Activated CD4-positive, alpha-beta T cell treated with anti-CD3 and anti-CD28 coated beads, Interleukin-2, amount 50 U/mL, for 48 hours (primary cell): ENCODE results near the gene WDR87.
A peak's percentile ranks its signal among the peaks of the same experiment; 100 is the strongest.
"Not testable (repeated sequence)": the region's sequence is repeated elsewhere in the genome, so short reads cannot be mapped to it uniquely, and the experiment has no call there.

Source experiments
- DNase-seq, 2 experiments: peaks; one replicate each; pipeline ENCODE4 v3.0.0-alpha.2; 2020

Gene WDR87

GRCh38 chr19:37876032-37876431 is 30.4 kb downstream of the WDR87 start:
- no peak for DNase-seq

DNA sequence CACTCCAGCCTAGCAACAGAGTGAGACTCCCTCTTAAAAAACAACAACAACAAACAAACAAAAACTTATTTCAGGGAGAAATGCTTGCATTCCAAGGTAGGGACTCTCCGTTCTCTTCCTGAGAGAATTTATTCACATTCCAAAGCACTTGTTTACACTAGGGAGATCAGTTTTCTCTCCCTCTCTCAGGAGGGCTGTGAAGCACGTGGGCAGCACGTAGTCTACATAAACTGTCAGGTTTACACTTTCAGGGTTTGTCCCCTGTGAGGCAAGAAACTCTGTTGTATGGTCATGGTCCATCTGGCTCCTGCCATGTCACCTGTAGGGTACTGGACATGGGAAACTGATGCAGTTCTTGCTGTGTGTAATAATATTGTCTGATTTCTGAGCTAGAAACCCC is 31.6 kb downstream of the WDR87 start:
- no peak for DNase-seq

DNA sequence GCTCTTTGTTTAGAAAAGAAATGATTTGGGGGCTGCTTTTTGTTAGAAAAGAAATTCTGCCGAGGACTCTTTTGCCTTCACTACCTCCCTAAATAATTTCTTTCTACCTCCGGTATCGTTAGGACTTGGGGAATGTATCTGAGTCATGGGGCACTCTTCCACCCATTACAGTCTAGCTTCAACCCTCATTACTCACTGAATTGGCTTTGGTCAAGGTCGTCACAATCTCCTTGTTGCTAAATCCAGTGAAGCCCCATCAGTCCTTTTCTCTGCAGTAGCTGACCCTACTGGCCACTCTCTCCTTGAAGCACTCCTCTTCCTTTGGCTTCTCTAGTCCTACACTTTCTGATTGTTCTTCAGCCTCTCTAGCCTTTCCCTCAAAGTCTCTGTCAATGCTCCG is 34.0 kb downstream of the WDR87 start:
- DNase-seq: no peak

DNA sequence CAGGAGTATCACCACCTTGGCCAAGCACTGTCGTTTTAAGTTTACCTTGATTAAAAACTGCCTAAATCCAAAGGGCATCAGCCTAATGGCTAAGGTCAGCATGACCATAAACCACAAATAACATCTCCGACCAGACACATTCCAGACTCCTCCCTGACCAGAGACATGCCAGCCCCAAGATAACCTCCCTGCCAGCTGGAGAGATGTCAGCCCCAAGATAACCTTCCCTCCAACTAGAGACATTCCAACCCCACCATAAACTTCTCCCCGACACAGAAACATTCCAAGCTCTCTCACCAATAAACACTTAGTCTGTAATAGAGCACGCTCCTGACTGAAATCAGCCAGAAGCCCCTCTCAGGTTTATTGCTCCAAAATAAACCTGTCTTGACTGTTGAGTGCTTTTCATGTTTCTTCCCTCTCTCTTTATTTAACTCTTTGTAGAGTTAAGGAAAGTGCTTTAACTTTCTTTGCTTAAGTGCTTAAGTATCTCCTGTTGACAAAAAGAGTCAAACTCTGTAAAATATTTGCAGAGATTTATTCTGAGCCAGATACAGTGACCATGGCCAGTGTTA is 36.5 kb downstream of the WDR87 start:
- DNase-seq: no peak

DNA sequence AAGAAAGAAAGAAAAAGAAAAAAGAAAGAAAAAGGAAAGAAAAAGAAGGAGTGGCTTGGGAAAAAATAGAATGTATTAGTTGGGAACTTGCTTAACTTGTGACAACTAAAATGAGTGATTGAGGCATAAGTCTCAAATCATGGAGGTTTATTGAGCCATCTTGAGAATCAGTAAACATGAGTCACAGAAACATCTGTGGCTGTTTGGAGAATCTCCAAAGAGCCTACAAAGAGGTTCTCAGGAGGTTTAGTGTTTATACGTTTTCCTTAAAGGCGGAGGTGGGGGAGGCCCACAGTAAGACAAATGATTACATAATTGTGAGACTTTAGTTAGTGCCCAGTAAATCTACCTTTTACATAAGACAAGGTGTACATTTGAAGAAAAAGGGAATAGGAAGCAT is 38.6 kb downstream of the WDR87 start:
- no peak for DNase-seq

DNA sequence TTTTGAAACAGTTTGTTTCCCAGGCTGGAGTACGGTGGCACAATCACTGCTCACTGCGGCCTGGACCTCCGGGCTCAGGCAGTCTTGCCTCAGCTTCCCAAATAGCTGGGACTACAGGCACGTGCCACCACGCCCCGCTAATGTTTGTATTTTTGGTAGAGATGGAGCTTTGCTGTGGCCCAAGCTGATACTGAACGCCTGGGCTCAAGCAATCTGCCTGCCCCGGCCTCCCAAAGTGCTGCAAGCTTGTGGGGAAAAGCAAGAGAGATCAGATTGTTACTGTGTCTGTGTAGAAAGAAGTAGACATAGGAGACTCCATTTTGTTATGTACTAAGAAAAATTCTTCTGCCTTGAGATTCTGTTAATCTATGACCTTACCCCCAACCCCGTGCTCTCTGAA is 40.5 kb downstream of the WDR87 start:
- DNase-seq: not testable (repeated sequence)

- no peak for DNase-seq
These were observed 41.9 kb downstream of the WDR87 start for GRCh38 chr19:37864501-37864900.

DNA sequence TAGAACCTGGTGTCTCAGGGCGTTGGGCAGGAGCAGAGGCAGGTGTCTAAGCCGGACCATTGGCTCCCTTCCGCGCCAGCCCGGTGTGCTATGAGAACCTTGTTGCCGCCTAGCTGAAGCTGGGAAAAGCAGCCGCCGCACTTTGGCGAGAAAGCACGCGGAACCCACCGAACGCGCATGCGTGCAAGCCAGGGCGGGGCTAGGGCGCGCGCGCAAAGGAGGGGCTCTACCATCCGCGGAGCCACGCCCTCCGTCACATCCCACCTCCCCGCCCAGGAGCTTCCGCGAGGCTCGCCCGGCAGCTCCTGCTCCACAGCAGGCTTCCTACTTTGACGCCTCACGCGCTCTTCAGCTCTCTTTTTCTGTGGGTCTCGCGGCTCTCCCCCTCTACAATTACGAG is 51.3 kb downstream of the WDR87 start:
- peak; percentile 2 to 4 for DNase-seq

DNA sequence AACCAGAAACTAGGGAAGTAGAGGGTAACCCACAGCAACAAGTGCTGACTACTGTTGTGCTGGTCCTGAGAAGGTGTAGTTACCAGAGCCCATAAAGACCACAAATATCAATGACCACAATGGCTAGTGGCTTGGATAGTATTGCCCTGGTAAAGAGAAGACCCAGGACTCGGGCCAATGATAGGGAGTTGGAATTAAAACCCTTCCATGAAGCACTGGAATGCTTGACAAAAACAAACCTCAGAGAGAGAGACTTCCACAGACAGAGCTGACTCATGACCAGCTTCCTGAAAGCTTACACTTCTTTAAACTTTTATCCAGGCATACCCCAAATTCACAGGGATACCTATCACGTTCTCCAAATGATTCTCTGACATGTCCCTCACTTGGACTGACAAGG is 60.5 kb downstream of the WDR87 start:
- no peak for DNase-seq
